SU-DHL-6 (cell line): ENCODE results near the gene KCNIP4.

Experiments
- CTCF ChIP-seq: fragments of 200-600 bp; sonication (generic); IDR thresholded peaks from one replicate; pipeline ENCODE4 v1.5.1; 2017; ENCODE audit warnings: antibody characterized with exemption, mild to moderate bottlenecking, low read length, moderate library complexity; ENCODE audit not compliant: insufficient read depth, poor library complexity, severe bottlenecking
- EZH2phosphoT487 ChIP-seq: fragments of 200-600 bp; sonication (generic), shearing (Covaris generic); conservative IDR thresholded peaks from 2 replicates; pipeline ENCODE4 v1.6.1; 2018; ENCODE audit warnings: mild to moderate bottlenecking, antibody characterized with exemption, low read length, moderate library complexity, mixed read lengths

GRCh38 chr4:21876711-21877110, 71.9 kb downstream of the KCNIP4 start:
- TF ChIP-seq CTCF, result no peak
- TF ChIP-seq EZH2phosphoT487, result no peak
